Amniotic stem cell (primary cell): Measurements from ENCODE around the gene SRC.

Experiments used
- DNase-seq: peaks from one replicate; lab custom pipeline; 2025; lab: John Stamatoyannopoulos, UW

The SRC gene

GRCh38 chr20:37382482-37383120 is 36.7 kb downstream of the SRC start:
- DNase-seq, result no peak

GRCh38 chr20:37383229-37383989 is 37.5 kb downstream of the SRC start:
- DNase-seq, result no peak

GRCh38 chr20:37384683-37385174 is 38.8 kb downstream of the SRC start:
- DNase-seq, result no peak

- no peak for DNase-seq
Observed at GRCh38 chr20:37385176-37385575, 39.2 kb downstream of the SRC start.

- no peak for DNase-seq
Observed at GRCh38 chr20:37385659-37386504, 39.9 kb downstream of the SRC start.

- DNase-seq, result no peak
Observed at GRCh38 chr20:37386505-37387251, 40.7 kb downstream of the SRC start.

GRCh38 chr20:37387519-37388269 is 41.8 kb downstream of the SRC start:
- no peak for DNase-seq

GRCh38 chr20:37388831-37389230 is 42.9 kb downstream of the SRC start:
- DNase-seq, result no peak

- no peak for DNase-seq
Observed at GRCh38 chr20:37389241-37389747, 43.4 kb downstream of the SRC start.

- DNase-seq, result no peak
Observed at GRCh38 chr20:37389844-37390275, 43.9 kb downstream of the SRC start.

GRCh38 chr20:37390503-37390890 is 44.6 kb downstream of the SRC start:
- no peak for DNase-seq

GRCh38 chr20:37390891-37391525 is 45.1 kb downstream of the SRC start:
- DNase-seq, result no peak

GRCh38 chr20:37392441-37393195 is 46.7 kb downstream of the SRC start:
- no peak for DNase-seq

GRCh38 chr20:37393196-37393862 is 47.4 kb downstream of the SRC start:
- DNase-seq, result no peak

GRCh38 chr20:37393863-37394542 is 48.1 kb downstream of the SRC start:
- DNase-seq, result no peak

- DNase-seq, result no peak
Observed at GRCh38 chr20:37394543-37395409, 48.8 kb downstream of the SRC start.

GRCh38 chr20:37395410-37395797 is 49.5 kb downstream of the SRC start:
- no peak for DNase-seq
